DMS79 treated with DMSO at 0.1 percent for 48 hours (cell line): ENCODE measurements around the gene GPATCH8.
"Not testable (repeated sequence)": the region's sequence is repeated elsewhere in the genome, so short reads cannot be mapped to it uniquely, and the experiment has no call there.

Experiments
- DNase-seq: peaks from one replicate; lab custom pipeline; 2025; lab: John Stamatoyannopoulos, UW

GPATCH8 gene

GRCh38 chr17:44527102-44527501, 23.9 kb upstream of the GPATCH8 start:
- no peak for DNase-seq

DNA sequence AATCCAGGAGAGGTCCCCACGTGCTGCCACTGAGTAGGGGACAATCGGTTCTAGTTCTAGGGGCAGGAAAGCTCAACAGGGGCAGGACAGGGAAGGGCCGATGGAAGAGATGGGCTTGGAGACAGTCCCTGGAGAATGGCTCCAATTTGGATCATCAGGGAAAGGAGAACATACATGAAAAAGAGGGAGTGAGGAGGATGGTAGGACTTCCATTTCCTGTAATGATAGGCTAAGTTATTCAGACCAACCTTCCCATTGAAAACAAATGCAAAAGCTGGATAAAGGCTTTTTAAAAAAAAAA, 20.4 kb upstream of the GPATCH8 start:
- DNase-seq, result no peak

DNA sequence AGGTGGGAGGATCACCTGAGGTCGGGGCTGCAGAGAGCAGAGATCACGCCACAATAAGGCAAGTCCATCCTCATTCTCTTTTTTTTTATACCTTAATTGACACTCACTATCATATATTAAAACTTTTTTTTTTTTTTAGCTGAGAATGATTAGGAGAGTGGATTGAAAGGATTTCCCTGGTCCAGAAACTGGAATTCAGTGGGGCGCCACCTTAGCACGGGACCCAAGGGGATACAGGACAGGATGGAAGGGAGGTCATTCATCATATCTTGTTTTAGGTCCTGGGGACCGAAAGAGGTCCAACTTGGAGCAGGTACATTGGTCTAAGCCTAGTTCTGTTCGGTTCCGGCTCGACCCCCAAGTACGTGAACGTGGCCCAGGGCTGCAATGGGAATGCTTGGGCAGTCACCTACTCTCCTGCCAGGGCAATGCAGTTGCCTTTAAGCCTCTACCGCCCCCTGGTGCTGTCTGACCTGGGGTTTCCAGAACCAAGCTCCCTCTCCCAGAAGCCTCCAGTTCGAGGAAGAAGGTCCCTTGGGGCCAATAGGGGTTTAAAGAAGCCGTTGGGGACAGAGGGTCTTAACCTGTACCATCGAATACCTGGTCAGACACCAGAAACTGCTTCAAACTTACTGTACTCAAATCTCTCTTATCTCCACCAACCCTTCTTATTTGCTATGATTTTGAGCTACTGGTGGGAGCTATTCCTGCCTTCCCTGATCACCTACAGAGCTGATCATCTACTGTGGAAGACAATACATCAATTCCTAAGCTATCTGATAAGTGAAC, 19.9 kb upstream of the GPATCH8 start:
- no peak for DNase-seq

- DNase-seq, result no peak
These were observed 14.8 kb upstream of the GPATCH8 start for GRCh38 chr17:44518032-44518431.

DNA sequence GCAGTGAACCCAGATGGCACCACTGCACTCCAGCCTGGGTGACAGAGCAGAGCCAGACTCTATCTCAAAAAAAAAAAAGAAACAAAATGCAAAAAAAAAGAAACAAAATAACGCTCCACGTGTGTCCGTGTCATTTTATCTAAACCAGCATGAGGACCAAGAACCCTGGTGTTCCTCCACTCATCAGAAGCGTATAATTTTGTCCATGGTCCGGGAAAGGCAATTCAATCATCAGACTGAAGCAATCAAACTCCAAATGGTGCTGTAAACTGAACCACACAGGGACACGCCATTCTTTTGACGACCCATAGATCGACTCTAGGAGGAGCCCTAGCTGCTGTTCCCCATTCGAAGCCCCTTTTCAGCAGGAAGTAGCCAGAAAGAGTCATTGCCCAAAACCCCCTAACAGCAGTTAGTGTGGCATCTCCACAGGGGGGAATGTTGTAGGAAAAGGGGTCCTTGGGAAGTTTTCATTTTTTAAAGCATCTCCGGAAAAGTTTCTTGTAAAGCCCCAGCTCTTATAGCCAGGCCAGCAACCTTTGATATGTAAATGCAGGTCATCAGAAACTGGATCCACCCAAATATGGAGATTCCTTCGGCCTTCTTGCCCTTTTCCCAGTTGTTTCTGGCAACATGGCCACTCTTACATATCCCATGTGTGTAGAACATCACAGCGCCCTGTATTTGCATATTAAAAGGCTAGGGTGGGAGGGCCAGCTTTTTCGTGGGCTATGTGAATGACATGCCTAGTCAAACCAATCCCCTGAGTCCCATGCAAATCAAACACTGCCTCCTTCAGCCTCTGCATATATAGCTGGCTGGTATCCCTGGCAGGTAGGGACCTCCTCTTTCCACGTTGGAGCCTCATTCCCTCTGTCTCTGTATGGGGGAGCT, 8.3 kb upstream of the GPATCH8 start:
- not testable (repeated sequence) for DNase-seq

GRCh38 chr17:44506939-44507604, 3.9 kb upstream of the GPATCH8 start:
- not testable (repeated sequence) for DNase-seq

DNA sequence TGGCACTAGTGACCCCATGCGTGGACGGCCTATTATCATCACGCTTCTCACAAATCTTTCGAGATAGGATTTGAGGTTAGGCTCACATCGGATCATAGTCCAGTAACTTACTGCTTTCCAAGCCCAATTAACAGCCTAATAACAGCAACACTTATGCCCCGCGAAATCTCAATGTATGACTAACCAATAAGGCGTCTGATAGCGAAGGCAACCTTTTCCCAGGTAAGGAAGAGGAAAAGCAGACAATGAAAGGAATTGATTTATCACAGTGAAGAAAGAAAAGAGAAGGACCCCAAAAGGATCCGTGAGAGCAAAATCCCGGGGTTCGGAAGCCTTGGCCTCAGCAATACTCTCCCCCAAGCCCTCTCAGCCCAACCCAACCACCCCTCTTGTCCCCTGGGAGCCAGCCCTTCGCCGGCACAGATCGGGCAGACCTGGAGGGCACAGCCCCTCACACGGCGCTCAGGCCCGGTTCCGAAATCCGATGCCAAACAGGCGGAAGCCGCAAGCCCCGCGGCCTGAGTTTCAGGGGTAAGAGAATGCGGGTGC, 534 bp downstream of the GPATCH8 start:
- DNase-seq, result peak; percentile 29

DNA sequence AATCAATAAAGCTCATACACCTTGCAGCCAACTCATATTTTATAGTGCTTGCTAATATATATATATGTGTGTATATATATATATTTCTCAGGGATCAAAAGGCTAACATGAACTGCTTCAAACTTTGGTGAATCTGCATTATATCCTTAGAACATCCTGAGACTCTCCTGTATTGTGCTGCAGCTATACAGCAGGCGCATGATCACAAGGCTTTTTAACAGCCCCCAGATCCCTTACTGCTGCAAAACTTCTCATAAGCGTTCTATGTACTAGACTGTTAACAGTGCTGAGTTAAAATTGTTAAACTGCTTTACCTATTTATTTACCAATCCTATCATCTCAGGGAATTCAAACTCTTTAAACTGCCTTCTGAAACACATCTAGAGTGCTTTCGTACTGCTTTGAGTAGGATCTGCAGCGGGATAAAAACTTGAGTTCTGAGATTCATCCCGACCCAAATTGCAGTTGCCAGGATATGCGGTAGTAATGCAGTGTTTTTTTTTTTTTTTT, 1.3 kb downstream of the GPATCH8 start:
- peak; percentile 34 for DNase-seq

GRCh38 chr17:44499722-44500121, 3.5 kb downstream of the GPATCH8 start:
- DNase-seq, result no peak

GRCh38 chr17:44496815-44497214, 6.4 kb downstream of the GPATCH8 start:
- no peak for DNase-seq

GRCh38 chr17:44493339-44493738, 9.9 kb downstream of the GPATCH8 start:
- DNase-seq, result no peak

DNA sequence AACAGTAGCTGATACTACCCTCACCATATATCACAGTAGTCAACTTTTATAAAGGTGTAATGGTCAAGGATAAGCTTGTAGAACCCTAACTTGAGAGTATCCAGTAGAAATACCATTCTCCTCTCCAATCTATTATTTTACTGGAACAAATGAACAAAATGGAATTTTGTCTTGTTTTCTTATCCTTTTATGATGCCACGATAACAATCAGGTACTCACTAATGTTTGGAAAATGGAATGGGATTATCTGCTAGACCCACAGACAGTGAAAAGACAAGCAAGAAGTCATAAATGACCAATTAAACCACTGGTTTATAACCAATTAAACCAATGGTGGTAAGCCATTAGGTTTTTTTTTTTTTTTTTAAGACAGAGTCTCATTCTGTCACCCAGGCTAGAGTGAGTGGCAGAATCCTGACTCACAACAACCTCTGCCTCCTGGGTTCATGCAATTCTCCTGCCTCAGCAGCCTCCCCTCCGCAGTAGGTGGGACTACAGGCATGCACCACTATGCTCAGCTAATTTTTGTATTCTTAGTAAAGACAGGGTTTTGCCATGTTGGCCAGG, 10.4 kb downstream of the GPATCH8 start:
- DNase-seq, result no peak

GRCh38 chr17:44489581-44489980, 13.6 kb downstream of the GPATCH8 start:
- DNase-seq, result no peak

DNA sequence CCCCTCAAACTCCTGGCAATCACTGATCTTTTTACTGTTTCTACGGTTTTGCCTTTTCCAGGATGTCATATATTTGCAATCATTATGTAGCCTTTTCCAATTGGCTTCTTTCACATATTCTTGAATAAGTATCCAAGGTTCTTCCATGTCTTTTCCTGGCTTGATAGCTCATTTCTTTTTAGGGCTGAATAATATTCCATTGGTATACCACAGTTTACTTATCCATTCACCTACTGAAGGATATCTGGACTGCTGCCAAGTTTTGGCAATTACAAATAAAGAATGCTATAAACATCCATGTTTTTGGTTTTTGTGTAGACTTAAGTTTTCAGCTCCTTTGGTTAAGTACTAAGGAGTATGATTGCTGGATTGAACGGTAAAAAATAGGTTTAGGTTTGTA, 16.0 kb downstream of the GPATCH8 start:
- no peak for DNase-seq

- no peak for DNase-seq
These were observed 29.8 kb downstream of the GPATCH8 start for GRCh38 chr17:44473367-44473766.

DNA sequence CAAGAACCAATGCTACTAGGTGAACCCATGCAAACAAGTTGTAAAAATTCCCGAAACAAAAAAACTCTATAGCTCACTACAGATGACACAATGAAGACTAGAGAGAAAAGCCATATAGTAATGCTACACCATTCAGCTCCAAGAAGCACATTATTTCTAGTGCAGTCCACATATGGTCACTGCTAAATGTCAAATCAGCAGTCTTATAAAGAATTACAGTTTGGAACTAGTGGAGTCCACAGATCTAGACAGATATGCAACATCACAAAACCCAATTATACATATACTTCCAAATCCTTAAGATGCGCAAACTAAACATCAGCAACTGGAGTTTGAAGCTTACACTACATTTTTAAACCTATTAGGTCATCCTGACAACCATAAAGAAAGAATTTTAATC, 33.5 kb downstream of the GPATCH8 start:
- no peak for DNase-seq

DNA sequence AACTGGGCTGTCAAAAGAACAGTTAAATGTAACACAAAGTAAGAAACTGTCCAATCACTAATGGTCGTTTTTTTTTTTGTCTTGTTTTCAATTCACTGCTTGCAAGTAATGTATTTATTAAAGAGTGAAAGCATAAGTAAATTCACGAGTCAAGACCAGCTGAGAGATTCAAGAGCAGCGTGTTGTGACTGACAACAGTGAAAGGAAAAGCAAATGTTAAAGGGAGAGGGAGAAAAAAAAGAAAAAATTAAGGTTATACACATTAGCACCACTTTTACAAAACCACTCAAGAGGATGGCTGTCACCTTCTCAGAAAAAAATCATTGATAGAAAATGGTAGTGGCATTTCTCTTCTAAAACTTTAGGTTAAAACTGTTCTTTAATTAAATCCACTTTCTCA, 36.1 kb downstream of the GPATCH8 start:
- DNase-seq, result no peak

DNA sequence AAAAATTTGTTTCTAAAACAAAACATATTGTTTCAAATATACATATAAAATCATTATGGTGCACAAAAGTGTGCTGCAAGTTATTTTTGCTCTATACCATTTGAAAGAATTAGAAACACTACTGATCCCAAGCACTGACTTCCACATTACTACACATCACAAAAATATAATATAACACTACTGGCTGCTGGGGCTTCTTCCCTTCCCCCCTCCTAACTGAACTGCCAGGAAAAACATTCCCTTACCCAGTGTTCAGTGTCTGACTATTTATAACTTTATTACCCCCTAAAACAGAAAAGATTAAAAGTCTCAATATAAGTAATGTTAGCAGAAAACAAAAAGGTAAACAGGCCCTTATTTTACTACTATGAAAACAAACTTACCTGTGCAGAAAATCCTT, 36.9 kb downstream of the GPATCH8 start:
- no peak for DNase-seq

GRCh38 chr17:44465897-44466296, 37.3 kb downstream of the GPATCH8 start:
- DNase-seq, result no peak

- no peak for DNase-seq
These were observed 37.9 kb downstream of the GPATCH8 start for GRCh38 chr17:44465276-44465675.

DNA sequence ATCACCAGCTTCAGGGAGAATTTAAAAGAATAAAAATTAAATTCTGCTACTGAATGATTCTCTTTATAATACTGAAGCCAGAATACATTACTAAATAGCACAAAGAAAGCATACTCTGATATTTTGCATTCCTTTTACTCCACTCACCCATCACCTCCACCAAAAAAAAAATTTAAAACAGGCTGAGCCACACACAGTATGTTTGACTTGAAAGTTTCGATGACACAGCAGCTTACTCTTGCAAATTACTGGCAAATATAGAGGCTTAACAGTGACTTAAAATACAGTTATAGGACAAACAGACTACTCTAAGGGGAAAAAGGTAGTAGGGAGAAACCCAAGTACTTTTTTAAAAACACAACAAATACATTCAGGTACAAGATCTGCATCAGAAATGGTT, 39.2 kb downstream of the GPATCH8 start:
- DNase-seq, result no peak

- no peak for DNase-seq
These were observed 51.4 kb downstream of the GPATCH8 start for GRCh38 chr17:44451832-44452231.
